K562 (cell line): Measurements from ENCODE around the gene LST1. TPM values are rescaled to one million over a fixed set of nuclear protein-coding genes. Genes with fewer than 3 reads are reported as not detected.

Experiments
- CREB5 ChIP-seq: fragments of 250-450 bp; sonication (Bioruptor Pico); IDR thresholded peaks from 2 replicates; pipeline ENCODE4 v1.5.0; 2020; ENCODE audit warnings: mild to moderate bottlenecking
- CTCF ChIP-seq, 3 experiments: IDR thresholded peaks in 2 of 3; conservative IDR thresholded peaks in 1 of 3; 2 replicates each; pipeline ENCODE4 v1.5.1; 2011 to 2012; ENCODE audit warnings: low read length in 3 of 3, mild to moderate bottlenecking in 3 of 3, control low read depth in 2 of 3, improper control_type of control experiment in 1 of 3, inconsistent platforms in 1 of 3, low read depth in 1 of 3, mixed read lengths in 1 of 3, moderate library complexity in 1 of 3; ENCODE audit not compliant: insufficient read depth in 2 of 3
- DPF2 ChIP-seq: fragments of 450-650 bp; IDR thresholded peaks from 2 replicates; pipeline ENCODE4 v1.6.1; 2016
- ELK1 ChIP-seq: sonication (generic); formaldehyde crosslinking; IDR thresholded peaks from 2 replicates; pipeline ENCODE4 v1.8.1; 2022; ENCODE audit warnings: missing genetic modification reagents
- HDAC8 ChIP-seq: fragments of 450-650 bp; IDR thresholded peaks from 2 replicates; pipeline ENCODE4 v1.6.1; 2016; ENCODE audit warnings: mild to moderate bottlenecking, missing genetic modification characterization, moderate library complexity, missing compliant biosample characterization
- HMBOX1 ChIP-seq: sonication (generic); IDR thresholded peaks from 2 replicates; pipeline ENCODE4 v1.6.1; 2016
- NR2C2 ChIP-seq, 2 experiments: fragments of 200-800 bp in 1 of 2; sonication (Bioruptor generic) in 1 of 2; sonication (generic) in 1 of 2; formaldehyde crosslinking in 1 of 2; IDR thresholded peaks; 2 replicates each; pipeline versions ENCODE4 v1.6.1 to v1.8.0; 2016 to 2022; ENCODE audit warnings: mild to moderate bottlenecking in 1 of 2, missing compliant biosample characterization in 1 of 2, missing genetic modification characterization in 1 of 2, missing genetic modification reagents in 1 of 2
- PPARD ChIP-seq: fragments of 250-450 bp; sonication (Bioruptor Pico); IDR thresholded peaks from 2 replicates; pipeline ENCODE4 v1.8.0; 2022; ENCODE audit warnings: inconsistent platforms, mild to moderate bottlenecking, moderate library complexity
- PRMT5 ChIP-seq: sonication (generic); formaldehyde crosslinking; IDR thresholded peaks from 2 replicates; pipeline ENCODE4 v1.5.0; 2020; ENCODE audit warnings: missing genetic modification reagents
- SRSF3 ChIP-seq: fragments of 200-400 bp; formaldehyde crosslinking; IDR thresholded peaks from 2 replicates; pipeline ENCODE4 v1.6.1; 2016; ENCODE audit warnings: mild to moderate bottlenecking, low read length, moderate library complexity; ENCODE audit not compliant: insufficient read depth
- ZNF175 ChIP-seq: fragments of 200-800 bp; sonication (Bioruptor generic); IDR thresholded peaks from 2 replicates; pipeline ENCODE4 v1.6.1; 2016; ENCODE audit warnings: low read depth, mild to moderate bottlenecking, missing genetic modification characterization, missing compliant biosample characterization
- ZNF324 ChIP-seq: fragments of 250-450 bp; sonication (Bioruptor Pico); IDR thresholded peaks from 2 replicates; pipeline ENCODE4 v1.4.0; 2020; ENCODE audit warnings: mild to moderate bottlenecking
- ZNF431 ChIP-seq: sonication (generic); formaldehyde crosslinking; IDR thresholded peaks from 2 replicates; pipeline ENCODE4 v1.8.0; 2022; ENCODE audit warnings: mild to moderate bottlenecking, missing genetic modification reagents
- ZNF583 ChIP-seq: fragments of 250-450 bp; sonication (Bioruptor Pico); IDR thresholded peaks from 2 replicates; pipeline ENCODE4 v1.4.0; 2020
- ZNF584 ChIP-seq: fragments of 200-800 bp; sonication (Bioruptor generic); IDR thresholded peaks from 2 replicates; pipeline ENCODE4 v1.6.1; 2016; ENCODE audit warnings: low read depth, mild to moderate bottlenecking, missing genetic modification characterization, missing compliant biosample characterization
- ZNF589 ChIP-seq: fragments of 200-800 bp; sonication (Bioruptor generic); IDR thresholded peaks from 2 replicates; pipeline ENCODE4 v1.6.1; 2016; ENCODE audit warnings: low read depth, missing genetic modification characterization, missing compliant biosample characterization
- ZNF609 ChIP-seq: sonication (generic); formaldehyde crosslinking; IDR thresholded peaks from 2 replicates; pipeline ENCODE4 v1.8.1; 2023; ENCODE audit warnings: missing genetic modification reagents, mild to moderate bottlenecking, borderline replicate concordance
- ZNF717 ChIP-seq: fragments of 250-450 bp; sonication (Bioruptor Pico); IDR thresholded peaks from 2 replicates; pipeline ENCODE4 v1.5.0; 2021
- polyA plus RNA-seq, 8 experiments: library from polyadenylated mRNA; depleted of rRNA in 4 of 8; stranded (reverse) in 5 of 8; unstranded in 3 of 8; fragments of >200 nt; fragmentation: Nextera tagmentation in 2 of 8; fragmentation: Illumina TruSeq in 1 of 8; extraction: Ambion mirVana in 2 of 8; extraction: Trizol in 1 of 8; gene quantifications; 2 replicates each; pipeline versions ENCODE4 v1.2.1 to v1.2.3, GENCODE V29; 2011 to 2014; ENCODE audit warnings: inconsistent platforms in 1 of 8, missing spikeins in 1 of 8
- total RNA-seq, 7 experiments: library from RNA; depleted of rRNA in 6 of 7; stranded (reverse); fragments of >200 nt in 6 of 7; fragmentation: Illumina TruSeq in 2 of 7; extraction: Trizol in 2 of 7; gene quantifications; 2 replicates each; pipeline versions ENCODE4 v1.2.1 to v1.2.3, GENCODE V29; 2011 to 2021; ENCODE audit warnings: low replicate concordance in 1 of 7

Gene LST1
- total and polyA plus RNA-seq, 9 of the 15 experiments (the other 6 are each of a cell fraction or from before 2014, with no cell fraction given) = 0.82 to 7.8 (median 1.7) TPM

- TF ChIP-seq ELK1 (CRISPR knock-in tag) = no peak
- no peak for TF ChIP-seq CTCF (IDR thresholded peaks at IDR 0.05 in 2 of 3, conservative IDR thresholded peaks at IDR 0.05 in 1 of 3; ENCODE audit: insufficient read depth in 2 of 3, low read depth in 1 of 3, low read length in 3 of 3)
- TF ChIP-seq ZNF717 = no peak
- 0 out of 2 replicates have a peak, but pooled peaks have one; percentile 1 for TF ChIP-seq ZNF175 (CRISPR knock-in tag)
- TF ChIP-seq ZNF431 (CRISPR knock-in tag) = no peak
- TF ChIP-seq ZNF583 (CRISPR knock-in tag) = no peak
- no peak for TF ChIP-seq PPARD (CRISPR knock-in tag)
- TF ChIP-seq SRSF3 = no peak
- no peak for TF ChIP-seq ZNF324 (CRISPR knock-in tag)
- TF ChIP-seq NR2C2 (CRISPR knock-in tag; IDR thresholded peaks at IDR 0.05) = no peak
- TF ChIP-seq NR2C2 (tag; IDR thresholded peaks at IDR 0.05) = 0 out of 2 replicates have a peak, but pooled peaks have one; percentile 18
- peak; percentile 60; the same call in 1 of the 2 replicates for TF ChIP-seq HMBOX1
- no peak for TF ChIP-seq CREB5 (CRISPR knock-in tag)
- TF ChIP-seq HDAC8 (tag) = no peak
- no peak for TF ChIP-seq ZNF589 (CRISPR knock-in tag)
- 0 out of 2 replicates have a peak, but pooled peaks have one; percentile 9 for TF ChIP-seq ZNF584 (CRISPR knock-in tag)
- no peak for TF ChIP-seq PRMT5
- 0 out of 2 replicates have a peak, but pooled peaks have one; percentile 18 for TF ChIP-seq DPF2
- TF ChIP-seq ZNF609 (CRISPR knock-in tag) = no peak
Measured at GRCh38 chr6:31560697-31561058, 25.4 kb upstream of the LST1 start (continued).
